Measurements from ENCODE around the gene TWIST2. TPM values are rescaled to one million over a fixed set of nuclear protein-coding genes. Genes with fewer than 3 reads are reported as not detected.

Gene TWIST2
- polyA plus RNA-seq, 1 of the 3 experiments (the other 2 are of a cell fraction): 19.5 TPM

DNA sequence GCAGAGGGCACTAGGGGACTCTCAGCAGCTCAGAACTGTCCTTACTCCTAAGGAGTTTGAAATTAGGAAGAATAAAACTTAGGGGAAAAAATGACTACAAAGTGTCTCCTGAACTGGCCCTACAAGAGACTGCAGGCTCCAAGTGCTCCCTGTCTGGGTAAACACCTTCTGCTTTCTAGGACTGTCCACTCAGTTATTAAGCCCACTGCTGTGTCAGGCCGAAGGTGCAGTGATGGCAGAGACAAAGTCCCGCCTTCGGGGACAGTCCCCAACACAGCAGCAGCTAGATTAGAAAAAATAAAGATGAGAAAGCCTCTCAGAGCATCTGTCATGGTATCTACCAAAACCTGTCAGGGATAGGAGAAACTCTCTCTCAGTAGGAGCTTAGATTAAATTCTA is 28.3 kb downstream of the TWIST2 start:
- 83% methylated on average over 3 of the region's 3 CpGs for WGBS (ENCODE audit: low lambda C conversion rate)
- no peaks in the 10 kb centered on the region for H3K36me3 ChIP-seq (replicated peaks in 1 of 2; ENCODE audit: control insufficient read depth in 1 of 2, insufficient read depth in 2 of 2, low read length in 1 of 2)
- H3F3A ChIP-seq (replicated peaks; ENCODE audit: insufficient read depth): no peaks in the 10 kb centered on the region
- no peaks in the 10 kb centered on the region for H3K4me1 ChIP-seq (ENCODE audit: control insufficient read depth in 1 of 2, insufficient read depth in 2 of 2, low read depth in 1 of 2, low read length in 1 of 2)
- no peaks in the 10 kb centered on the region for H3K9me3 ChIP-seq
- TF ChIP-seq YY1 (IDR thresholded peaks at IDR 0.05; ENCODE audit: low read depth): no peak
- no peak for TF ChIP-seq EZH2phosphoT487 (IDR thresholded peaks at IDR 0.05; ENCODE audit: borderline replicate concordance, low read depth)
- TF ChIP-seq TCF12 (IDR thresholded peaks at IDR 0.05): no peak
- TF ChIP-seq, protein P1, sequence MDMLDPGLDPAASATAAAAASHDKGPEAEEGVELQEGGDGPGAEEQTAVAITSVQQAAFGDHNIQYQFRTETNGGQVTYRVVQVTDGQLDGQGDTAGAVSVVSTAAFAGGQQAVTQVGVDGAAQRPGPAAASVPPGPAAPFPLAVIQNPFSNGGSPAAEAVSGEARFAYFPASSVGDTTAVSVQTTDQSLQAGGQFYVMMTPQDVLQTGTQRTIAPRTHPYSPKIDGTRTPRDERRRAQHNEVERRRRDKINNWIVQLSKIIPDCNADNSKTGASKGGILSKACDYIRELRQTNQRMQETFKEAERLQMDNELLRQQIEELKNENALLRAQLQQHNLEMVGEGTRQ (IDR thresholded peaks at IDR 0.05; ENCODE audit: borderline replicate concordance, low read depth, low read length): no peak
- TF ChIP-seq FOXM1 (IDR thresholded peaks at IDR 0.05; ENCODE audit: low read depth): no peak
- TF ChIP-seq TAF1 (IDR thresholded peaks at IDR 0.05; ENCODE audit: borderline replicate concordance, low read depth, low read length): no peak
- no peak for TF ChIP-seq SMC3 (IDR thresholded peaks at IDR 0.05; ENCODE audit: low read depth, low read length)
- TF ChIP-seq TEAD4 (IDR thresholded peaks at IDR 0.05; ENCODE audit: borderline replicate concordance, insufficient read depth): no peak
- no peak for TF ChIP-seq JUND (IDR thresholded peaks at IDR 0.05)
- TF ChIP-seq MEF2A (IDR thresholded peaks at IDR 0.05; ENCODE audit: borderline replicate concordance, low read depth): no peak
- no peak overlapping the region for H3K4me3 ChIP-seq (ENCODE audit: low read depth in 2 of 2, low read length in 1 of 2)
- H3K9me2 ChIP-seq: no peaks in the 10 kb centered on the region
- ChIA-PET CTCF (no interaction called here), POLR2A (no interaction called here)
- DNase-seq: no peak
- H3K4me2 ChIP-seq: no peak overlapping the region
- H3K79me2 ChIP-seq (ENCODE audit: insufficient read depth): no peaks in the 10 kb centered on the region
- no peak overlapping the region for H3K9ac ChIP-seq
- no peak overlapping the region for H3K27ac ChIP-seq (ENCODE audit: low read depth in 2 of 2, low read length in 1 of 2)
- no peaks in the 10 kb centered on the region for H4K20me1 ChIP-seq (ENCODE audit: insufficient read depth)
- no peaks in the 10 kb centered on the region for H3K27me3 ChIP-seq (ENCODE audit: insufficient read depth)
- no peak overlapping the region for H2AFZ ChIP-seq (ENCODE audit: low read depth)

DNA sequence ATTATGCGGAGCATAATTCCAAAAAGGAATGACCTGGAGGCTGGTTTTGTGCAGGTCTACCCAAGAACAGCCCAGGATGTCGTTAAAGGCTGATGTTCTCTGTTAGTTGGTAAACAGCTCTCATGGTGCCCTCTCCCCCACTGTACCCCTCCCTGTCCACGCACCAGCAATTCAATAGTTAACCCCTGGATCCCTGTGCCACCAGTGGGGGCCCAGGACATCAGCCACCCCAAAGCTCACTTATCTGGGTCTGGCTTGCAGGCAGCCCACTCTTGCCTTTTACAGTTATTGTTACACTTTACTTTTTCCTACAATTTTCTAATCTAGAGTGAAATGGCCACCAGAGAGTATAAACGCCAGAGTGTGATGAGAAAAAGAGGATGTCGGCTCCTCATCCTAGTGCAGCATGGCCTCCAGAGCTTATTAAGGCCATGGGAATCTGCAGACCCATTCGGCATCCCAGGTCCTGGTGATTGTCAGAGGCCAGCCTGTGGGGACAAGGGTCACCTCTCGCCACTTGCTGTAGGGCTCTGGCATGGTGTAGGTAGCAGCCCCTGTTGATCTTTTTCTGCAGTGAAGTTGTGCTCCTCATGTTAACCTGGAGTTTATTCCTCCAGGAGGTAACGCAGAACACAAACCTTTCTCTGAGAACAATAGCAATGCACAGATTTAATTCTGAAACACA is 30.3 kb downstream of the TWIST2 start:
- POLR2A ChIA-PET: no interaction called here

More for the DNA sequence above, 30.3 kb downstream of the TWIST2 start:
- CTCF ChIA-PET: interaction anchor here (0.9 kb wide), 1 partner anchor 93 kb away, joined by 3 read pairs; no protein-coding TSS in a partner anchor
- no peaks in the 10 kb centered on the region for H3F3A ChIP-seq (replicated peaks; ENCODE audit: insufficient read depth)
- TF ChIP-seq GATA2 (CRISPR knock-in tag; IDR thresholded peaks at IDR 0.05) (no peak), NRF1 (IDR thresholded peaks at IDR 0.05; ENCODE audit: low read depth, low read length) (no peak), FOXJ3 (CRISPR knock-in tag; IDR thresholded peaks at IDR 0.05) (no peak), CHD2 (IDR thresholded peaks at IDR 0.05; ENCODE audit: low read length, partially characterized antibody) (no peak), NFIC (IDR thresholded peaks at IDR 0.05; ENCODE audit: borderline replicate concordance) (no peak), FOXM1 (IDR thresholded peaks at IDR 0.05; ENCODE audit: low read depth) (no peak), SIN3A (IDR thresholded peaks at IDR 0.05; ENCODE audit: borderline replicate concordance, low read depth, low read length) (no peak), FOSL2 (IDR thresholded peaks at IDR 0.05; ENCODE audit: borderline replicate concordance, low read depth) (no peak), EZH2phosphoT487 (IDR thresholded peaks at IDR 0.05; ENCODE audit: borderline replicate concordance, low read depth) (no peak), GABPA (IDR thresholded peaks at IDR 0.05; ENCODE audit: low read depth) (no peak), TCF12 (IDR thresholded peaks at IDR 0.05) (no peak), YY1 (IDR thresholded peaks at IDR 0.05; ENCODE audit: low read depth) (no peak), ELF1 (IDR thresholded peaks at IDR 0.05) (no peak), EP300 (IDR thresholded peaks at IDR 0.05; ENCODE audit: borderline replicate concordance in 1 of 2, low read depth in 1 of 2, low read length in 1 of 2) (no peak)
- TF ChIP-seq, protein P1 (IDR thresholded peaks at IDR 0.05; ENCODE audit: borderline replicate concordance, low read depth, low read length): no peak
- TF ChIP-seq, protein P2, sequence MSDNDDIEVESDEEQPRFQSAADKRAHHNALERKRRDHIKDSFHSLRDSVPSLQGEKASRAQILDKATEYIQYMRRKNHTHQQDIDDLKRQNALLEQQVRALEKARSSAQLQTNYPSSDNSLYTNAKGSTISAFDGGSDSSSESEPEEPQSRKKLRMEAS (IDR thresholded peaks at IDR 0.05; ENCODE audit: low read depth): no peak
- TF ChIP-seq, protein P3, sequence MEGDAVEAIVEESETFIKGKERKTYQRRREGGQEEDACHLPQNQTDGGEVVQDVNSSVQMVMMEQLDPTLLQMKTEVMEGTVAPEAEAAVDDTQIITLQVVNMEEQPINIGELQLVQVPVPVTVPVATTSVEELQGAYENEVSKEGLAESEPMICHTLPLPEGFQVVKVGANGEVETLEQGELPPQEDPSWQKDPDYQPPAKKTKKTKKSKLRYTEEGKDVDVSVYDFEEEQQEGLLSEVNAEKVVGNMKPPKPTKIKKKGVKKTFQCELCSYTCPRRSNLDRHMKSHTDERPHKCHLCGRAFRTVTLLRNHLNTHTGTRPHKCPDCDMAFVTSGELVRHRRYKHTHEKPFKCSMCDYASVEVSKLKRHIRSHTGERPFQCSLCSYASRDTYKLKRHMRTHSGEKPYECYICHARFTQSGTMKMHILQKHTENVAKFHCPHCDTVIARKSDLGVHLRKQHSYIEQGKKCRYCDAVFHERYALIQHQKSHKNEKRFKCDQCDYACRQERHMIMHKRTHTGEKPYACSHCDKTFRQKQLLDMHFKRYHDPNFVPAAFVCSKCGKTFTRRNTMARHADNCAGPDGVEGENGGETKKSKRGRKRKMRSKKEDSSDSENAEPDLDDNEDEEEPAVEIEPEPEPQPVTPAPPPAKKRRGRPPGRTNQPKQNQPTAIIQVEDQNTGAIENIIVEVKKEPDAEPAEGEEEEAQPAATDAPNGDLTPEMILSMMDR (IDR thresholded peaks at IDR 0.05): no peak
- TF ChIP-seq, protein P4, sequence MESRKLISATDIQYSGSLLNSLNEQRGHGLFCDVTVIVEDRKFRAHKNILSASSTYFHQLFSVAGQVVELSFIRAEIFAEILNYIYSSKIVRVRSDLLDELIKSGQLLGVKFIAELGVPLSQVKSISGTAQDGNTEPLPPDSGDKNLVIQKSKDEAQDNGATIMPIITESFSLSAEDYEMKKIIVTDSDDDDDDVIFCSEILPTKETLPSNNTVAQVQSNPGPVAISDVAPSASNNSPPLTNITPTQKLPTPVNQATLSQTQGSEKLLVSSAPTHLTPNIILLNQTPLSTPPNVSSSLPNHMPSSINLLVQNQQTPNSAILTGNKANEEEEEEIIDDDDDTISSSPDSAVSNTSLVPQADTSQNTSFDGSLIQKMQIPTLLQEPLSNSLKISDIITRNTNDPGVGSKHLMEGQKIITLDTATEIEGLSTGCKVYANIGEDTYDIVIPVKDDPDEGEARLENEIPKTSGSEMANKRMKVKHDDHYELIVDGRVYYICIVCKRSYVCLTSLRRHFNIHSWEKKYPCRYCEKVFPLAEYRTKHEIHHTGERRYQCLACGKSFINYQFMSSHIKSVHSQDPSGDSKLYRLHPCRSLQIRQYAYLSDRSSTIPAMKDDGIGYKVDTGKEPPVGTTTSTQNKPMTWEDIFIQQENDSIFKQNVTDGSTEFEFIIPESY (IDR thresholded peaks at IDR 0.05; ENCODE audit: borderline replicate concordance, low read depth): no peak
- no peak overlapping the region for H3K4me2 ChIP-seq
- 87% methylated on average over 7 of the region's 8 CpGs for WGBS (ENCODE audit: low lambda C conversion rate)
- H3K9ac ChIP-seq: no peak overlapping the region
- no peak overlapping the region for H3K4me3 ChIP-seq (ENCODE audit: low read depth in 2 of 2, low read length in 1 of 2)
- no peaks in the 10 kb centered on the region for H3K9me2 ChIP-seq
- no peak for DNase-seq
- H3K79me2 ChIP-seq (ENCODE audit: insufficient read depth): no peaks in the 10 kb centered on the region
- H3K27ac ChIP-seq (ENCODE audit: low read depth in 2 of 2, low read length in 1 of 2): no peak overlapping the region
- H3K4me1 ChIP-seq (ENCODE audit: control insufficient read depth in 1 of 2, insufficient read depth in 2 of 2, low read depth in 1 of 2, low read length in 1 of 2): peaks cover 0 to 9% of the 10 kb centered on the region in 2 experiments; a peak in 1 of 4 replicates
- H2AFZ ChIP-seq (ENCODE audit: low read depth): no peak overlapping the region
- H3K27me3 ChIP-seq (ENCODE audit: insufficient read depth): no peaks in the 10 kb centered on the region
- no peaks in the 10 kb centered on the region for H3K36me3 ChIP-seq (replicated peaks in 1 of 2; ENCODE audit: control insufficient read depth in 1 of 2, insufficient read depth in 2 of 2, low read length in 1 of 2)
- H3K9me3 ChIP-seq: no peaks in the 10 kb centered on the region
- no peaks in the 10 kb centered on the region for H4K20me1 ChIP-seq (ENCODE audit: insufficient read depth)
